SIG-M5 (cell line): ENCODE measurements around the gene PPIH.
A peak's percentile ranks its signal among the peaks of the same experiment; 100 is the strongest.
"Not testable (repeated sequence)": the region's sequence is repeated elsewhere in the genome, so short reads cannot be mapped to it uniquely, and the experiment has no call there.

Experiments
- DNase-seq: peaks from one replicate; lab custom pipeline; 2025; lab: John Stamatoyannopoulos, UW

PPIH gene

DNA sequence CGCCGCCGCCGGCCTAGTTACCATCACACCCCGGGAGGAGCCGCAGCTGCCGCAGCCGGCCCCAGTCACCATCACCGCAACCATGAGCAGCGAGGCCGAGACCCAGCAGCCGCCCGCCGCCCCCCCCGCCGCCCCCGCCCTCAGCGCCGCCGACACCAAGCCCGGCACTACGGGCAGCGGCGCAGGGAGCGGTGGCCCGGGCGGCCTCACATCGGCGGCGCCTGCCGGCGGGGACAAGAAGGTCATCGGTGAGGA, 24.2 kb downstream of the PPIH start:
- not testable (repeated sequence) for DNase-seq

DNA sequence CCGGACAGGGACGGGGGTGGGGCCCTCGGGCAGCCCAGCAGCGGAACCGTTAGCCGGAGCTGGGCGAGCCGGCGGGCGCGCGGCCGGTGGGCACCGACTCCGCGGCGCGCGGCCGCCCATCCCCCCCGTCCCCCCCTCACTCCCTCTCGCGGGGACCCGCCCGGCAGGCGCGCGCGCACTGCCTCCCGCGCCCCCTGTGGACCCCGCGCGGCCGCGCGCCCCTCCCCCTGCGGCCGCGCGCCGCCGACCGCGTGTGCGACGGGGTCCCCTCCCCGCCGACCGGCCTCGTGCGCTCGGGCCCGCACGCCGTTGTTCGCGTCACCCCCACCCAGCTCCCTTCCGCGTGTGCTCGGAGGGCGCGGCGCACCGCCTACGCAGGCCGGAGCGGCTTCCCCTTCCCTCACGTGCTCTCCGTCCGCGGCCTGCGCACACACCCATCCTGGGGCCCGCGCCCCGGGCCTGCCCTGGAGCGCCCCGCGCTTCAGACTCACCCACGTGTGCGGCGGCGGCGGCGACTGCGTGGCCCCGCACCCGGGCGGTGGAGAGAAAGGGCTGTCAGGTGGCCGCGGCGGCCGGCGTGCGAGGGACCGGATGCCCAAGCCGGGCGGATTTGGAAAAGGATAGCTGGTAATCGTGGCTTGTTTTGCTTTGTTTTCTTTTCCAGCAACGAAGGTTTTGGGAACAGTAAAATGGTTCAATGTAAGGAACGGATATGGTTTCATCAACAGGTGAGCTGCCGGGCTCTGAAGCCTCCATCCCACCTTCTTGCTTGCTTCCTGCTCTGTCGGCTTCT, 24.7 kb downstream of the PPIH start:
- DNase-seq, result peak; percentile 12

DNA sequence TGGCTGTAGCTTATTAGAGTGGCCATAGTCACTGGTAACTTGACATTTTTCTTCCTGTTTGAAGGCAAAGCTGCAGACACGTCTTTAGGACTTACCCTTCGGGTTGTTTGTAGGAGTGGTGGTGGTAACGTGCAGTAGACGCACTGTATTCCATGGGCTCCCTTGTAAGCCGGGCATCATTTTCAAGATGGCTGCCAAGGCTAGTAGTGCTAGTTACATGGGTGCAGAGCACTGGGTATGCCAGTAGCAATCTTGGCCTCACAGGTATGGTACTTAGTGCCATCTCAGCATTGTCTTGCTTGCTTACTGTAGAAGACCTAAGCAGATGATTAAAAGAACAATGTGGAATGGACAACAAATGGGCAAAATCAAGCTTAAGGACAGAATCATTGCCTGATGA, 25.9 kb downstream of the PPIH start:
- DNase-seq, result no peak

DNA sequence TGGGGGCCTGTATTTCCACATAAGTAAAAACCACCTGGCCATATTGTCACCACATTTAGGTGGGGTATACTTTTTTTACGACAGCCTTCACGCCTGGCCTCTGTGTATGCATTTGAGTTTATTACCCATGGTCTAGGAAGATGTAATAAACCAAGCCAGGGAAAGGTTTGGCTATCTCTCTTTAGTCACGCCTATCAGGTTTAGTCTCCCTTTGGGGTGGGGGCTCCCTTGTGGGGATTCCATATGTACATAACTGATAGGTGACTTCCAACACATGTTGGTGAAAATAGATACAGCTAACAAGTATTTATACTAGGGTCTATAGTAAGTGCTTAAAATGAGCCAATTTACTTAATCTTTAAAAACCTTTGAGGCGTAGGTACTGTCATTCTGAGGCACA, 28.2 kb downstream of the PPIH start:
- no peak for DNase-seq

DNA sequence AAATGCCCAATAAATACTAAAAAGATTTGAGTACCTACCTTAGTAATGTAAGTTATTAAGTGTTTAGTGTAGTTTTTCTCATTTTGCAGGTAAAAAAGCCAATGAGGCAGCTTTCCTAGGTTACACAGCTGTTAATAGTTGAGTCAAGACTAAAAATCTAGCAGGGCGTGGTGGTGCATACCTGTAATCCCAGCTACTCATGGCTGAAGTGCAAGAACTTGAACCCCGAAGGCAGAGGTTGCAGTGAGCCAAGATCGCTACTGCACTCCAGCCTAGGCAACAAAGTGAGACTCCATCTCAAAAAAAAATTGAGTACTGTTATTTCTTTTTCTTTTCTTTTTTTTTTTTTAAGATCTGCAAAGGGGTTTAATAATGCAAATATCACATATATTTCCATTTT, 31.7 kb downstream of the PPIH start:
- DNase-seq, result no peak

DNA sequence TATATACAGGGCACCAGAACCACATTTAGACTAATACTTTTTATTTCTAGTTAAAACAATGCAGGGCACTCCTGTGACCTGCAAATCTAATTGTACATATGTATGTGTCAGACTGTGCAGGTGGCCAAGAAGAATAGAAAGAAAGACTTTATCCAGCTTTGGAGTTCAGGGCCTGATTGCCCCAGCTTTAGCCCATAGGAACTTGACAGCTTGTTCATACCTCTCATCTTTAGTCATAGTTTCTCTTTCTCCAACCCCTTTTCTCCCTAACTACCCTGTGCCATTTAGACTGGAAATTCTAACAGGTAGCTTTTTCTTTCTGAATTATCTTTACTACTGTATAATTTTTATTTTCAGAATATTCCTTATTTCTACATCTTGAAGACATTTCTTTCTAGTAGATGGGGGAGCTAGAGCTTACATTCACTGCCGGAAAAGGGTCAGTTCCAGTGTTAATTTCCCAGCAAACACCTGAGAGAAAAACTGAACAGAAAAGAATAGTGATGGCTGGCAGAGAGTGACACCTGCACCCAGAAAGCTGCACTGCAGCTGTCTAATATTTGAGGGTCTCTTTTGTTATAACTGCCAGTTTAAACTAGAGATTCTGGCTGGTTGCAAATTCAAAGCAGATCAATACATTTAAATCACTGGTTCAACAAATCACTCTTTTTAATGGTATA, 32.4 kb downstream of the PPIH start:
- DNase-seq, result no peak

DNA sequence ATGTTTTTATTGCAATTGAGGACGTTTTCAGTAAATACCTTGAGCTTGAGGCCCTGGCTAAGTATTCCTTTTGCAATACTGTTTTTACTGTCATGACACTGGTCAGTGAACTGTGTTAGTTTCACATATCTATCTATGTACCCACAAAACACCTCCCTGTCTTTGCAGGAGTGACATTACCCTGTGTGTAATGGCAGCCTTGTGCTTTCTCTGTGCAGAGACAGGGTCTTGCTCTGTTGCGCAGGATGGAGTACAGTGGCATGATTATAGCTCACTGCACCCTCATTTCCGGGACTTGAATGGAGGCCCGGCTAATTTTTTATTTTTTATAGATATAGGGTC, 32.9 kb downstream of the PPIH start:
- no peak for DNase-seq

DNA sequence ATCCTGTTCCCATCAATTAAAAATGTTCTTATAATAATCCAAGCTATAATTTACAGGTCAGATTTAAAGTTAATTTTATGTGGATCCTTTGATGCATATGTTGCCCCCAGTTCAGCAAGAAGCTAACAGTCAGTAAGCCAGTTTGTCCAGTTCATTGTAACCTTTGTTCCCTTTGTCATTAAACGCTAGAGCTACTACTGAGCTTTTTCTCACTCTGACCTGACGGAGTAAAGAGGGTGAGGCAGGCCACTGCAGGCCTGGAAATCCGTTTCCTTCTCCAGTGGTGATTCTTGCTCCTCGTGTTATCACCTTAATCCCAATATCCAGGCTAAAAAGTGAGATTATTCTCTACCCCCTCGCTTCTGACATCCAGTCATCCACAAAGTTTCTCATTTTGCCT, 34.2 kb downstream of the PPIH start:
- DNase-seq, result no peak

DNA sequence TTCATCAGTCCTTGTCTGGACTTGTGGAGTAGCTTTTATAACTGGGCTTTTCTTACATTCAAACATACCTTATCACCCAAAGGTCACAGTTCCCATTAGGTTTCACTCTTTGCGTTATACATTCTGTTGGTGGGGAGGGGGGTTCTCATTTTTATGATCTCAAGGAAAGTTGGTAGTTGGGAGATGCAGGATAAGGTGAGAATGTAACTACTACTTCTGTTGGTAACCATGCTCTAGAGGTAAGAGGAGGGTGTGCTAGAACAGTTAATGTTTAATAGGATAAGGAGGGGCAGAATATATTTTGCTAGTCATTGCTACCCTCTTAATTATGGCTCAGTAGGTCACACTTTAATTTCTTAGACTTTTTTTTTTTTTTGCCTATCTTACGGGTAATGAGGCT, 34.7 kb downstream of the PPIH start:
- DNase-seq, result no peak

DNA sequence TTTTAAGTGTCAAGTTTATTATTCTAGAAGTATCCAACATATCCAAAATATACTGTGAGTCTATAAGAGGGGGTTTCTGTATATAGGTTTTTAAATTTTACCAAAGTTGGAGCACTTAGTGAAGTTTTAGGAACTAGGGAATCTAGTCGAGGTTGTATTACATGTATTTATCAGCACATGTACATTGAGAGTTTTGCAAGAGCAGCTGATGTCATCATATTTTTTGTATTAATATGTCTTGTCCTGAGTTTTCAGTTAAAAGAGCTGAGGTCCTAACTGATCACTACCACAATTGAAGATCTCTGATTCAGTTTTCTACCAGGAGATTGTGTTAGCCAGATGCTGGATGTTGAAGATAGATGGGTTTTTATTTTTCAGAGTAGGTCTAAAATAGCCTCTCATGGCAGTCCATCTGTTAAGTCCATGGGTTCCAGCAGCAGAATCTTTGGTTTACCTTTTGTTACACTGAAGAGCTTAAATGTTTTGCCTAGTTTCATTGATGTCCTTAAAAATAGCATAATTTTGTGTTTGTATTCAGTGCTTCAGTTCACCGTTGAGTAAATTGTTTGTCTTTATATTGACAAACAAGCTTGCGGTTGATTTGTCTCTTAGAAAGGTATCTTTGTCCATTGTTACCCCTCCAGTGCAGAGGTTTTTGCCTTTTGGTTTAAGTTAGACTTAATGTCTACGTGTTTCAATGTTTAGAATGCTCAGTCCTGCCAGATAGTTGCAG, 40.0 kb downstream of the PPIH start:
- no peak for DNase-seq

DNA sequence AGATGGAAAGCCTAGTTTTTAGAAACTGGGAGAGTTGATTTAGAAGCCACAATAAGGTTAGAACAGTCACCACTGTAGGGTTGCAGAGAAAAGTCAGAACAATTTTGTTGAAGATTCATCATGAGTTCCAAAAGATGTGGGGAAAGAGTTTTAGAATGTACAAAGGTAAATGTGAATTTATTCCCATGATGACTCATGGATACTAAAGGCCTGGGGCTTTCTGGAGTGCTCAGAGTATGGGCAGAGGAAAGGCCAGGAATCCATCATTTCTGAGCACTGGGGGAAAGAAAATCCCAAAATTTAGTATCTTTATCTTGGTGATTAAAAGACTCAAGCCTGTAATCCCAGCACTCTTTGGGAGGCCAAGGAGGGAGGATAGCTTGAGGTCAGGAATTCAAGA, 41.8 kb downstream of the PPIH start:
- no peak for DNase-seq

DNA sequence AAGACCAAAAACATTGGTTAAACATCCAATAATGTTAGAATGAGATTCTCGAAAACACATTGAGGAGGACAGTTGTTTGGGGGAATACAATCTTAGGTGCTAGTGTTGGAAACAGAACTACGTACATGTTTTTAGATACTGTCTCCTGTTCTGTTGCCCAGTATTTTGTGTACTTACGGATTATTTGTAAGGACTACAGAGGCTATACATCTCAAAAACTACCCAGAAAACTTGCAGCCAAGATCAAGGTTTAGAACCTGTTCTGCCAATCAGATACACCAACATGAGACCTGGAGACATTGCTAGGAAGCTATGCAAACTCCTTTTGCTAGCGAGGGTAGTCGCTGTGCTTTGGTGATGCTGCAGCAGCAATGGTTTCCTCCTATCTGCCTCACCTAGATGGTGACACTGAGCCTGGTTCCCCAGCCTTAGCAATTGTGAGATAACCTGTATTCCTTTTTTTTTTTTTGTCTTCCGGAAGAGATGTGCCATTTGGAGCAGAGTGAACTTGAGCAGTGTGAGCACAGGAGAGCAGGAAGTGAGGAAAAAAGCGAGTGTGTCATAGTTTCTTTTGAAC, 45.8 kb downstream of the PPIH start:
- DNase-seq, result no peak

DNA sequence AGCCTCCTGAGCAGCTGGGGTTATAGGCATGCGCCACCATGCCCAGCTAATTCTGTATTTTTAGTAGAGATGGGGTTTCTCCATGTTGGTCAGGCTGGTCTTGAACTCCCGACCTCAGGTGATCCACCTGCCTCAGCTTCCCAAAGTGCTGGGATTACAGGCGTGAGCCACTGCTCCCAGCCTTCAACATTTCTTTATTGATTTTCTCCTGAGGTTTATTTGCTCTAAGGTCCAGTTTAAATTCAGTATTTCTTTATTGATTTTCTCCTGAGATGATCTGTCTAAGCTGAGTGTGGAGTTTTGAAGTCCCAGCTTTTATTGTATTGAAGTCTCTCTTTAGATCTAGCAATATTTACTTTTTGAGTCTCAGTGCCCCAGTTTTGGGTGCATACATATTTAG, 54.6 kb downstream of the PPIH start:
- DNase-seq, result not testable (repeated sequence)

DNA sequence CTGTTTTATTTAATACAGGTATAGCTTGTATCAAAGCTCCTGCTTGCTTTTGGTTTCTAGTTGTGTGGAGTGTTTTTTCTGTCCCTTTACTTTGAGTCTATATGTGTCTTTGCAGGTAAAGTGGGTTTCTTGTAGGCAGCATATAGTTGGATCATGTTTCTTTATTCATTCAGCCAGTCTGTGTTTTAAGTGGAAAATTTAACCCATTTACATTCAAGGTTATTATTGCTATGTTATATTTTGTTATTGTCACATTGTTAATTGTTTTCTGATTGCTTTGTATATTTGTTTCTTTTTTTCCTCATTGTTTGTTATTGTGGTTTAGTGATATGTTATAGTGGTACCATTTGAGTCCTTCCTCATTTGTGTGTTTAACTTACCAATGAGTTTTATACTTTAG, 55.1 kb downstream of the PPIH start:
- DNase-seq, result no peak

DNA sequence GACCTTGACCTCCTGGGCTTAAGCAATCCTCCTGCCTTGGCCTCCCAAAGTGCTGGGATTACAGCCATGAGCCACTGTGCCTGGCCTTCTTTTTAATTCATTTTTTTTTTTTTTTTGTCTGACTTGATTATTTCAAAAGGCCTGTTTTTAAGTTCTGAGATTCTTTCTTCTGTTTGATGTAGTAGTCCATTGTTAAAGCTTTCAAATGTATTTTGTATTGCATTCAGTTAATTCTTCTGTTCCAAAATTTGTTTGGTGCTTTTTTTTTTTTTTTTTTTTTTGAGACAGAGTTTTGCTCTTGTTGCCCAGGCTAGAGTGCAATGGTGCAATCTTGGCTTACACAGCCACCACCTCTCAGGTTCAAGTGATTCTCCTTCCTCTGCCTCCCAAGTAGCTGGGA, 56.2 kb downstream of the PPIH start:
- DNase-seq, result not testable (repeated sequence)

DNA sequence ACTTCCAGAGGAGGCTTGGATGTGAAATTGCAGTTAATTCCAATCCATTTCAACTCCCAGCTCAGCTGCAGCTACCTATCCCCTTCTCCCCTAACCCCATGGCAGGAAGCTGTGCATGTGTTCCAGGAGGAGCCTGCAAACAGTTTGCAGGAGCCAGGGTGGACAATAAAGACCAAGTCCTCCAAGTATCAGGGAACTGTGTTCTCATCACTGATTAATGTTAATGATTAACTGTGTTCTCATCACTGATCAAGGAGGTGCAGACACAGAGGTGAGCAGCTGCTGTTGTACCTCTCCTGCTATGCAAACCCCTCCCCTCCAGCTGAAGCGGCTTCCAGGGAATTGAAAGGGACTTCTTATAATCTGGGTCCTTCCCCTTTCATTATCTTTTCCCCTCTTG, 62.6 kb downstream of the PPIH start:
- DNase-seq, result no peak

DNA sequence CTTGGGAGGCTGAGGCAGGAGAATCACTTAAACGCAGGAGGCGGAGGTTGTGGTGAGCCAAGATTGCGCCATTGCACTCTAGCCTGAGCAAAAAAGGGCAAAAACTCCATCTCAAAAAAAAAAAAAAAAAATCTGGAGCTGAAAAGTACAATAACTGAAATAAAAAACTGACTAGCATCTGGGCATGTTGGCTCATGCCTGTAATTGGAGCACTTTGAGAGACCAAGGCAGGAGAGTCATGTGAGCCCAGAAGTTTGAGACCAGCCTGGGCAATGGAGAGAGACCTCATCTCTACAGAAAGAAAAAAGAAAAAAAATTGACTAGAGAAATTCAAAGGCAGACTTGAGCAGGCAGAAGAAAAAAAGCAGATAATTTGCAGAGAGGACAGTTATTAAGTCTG, 63.7 kb downstream of the PPIH start:
- DNase-seq, result no peak

DNA sequence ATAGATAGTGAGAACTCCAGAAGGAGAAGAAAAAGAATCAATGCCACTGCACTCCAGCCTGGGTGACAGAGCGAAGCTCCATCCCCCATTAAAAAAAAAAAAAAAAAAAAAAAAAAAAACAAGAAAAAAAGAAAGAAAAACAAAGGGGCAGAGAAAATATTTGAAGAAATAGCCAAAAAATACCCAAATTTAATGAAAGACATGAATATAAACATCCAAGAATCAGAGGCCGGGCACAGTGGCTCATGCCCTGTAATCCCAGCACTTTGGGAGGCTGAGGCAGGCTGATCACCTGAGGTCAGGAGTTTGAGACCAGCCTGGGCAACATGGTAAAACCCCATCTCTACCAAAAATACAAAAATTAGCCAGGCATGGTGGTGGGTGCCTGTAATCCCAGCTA, 64.2 kb downstream of the PPIH start:
- DNase-seq, result not testable (repeated sequence)

DNA sequence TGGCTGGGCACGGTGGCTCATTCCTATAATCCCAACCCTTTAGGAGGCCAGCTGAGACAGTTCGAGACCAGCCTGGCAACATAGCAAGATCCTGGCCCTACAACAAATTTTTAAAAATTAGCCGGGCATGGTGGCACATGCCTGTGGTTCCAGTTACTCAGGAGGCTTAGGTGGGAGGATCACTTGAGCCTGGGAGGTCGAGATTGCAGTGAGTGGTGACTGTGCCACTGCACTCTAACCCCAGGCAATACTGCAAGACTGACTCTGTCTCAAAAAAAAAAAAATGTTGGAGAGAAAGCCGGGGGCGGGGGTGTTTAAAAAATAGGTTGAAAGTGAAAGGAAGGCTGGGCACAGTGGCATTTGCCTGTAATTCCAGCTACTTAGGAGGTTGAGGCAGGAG, 65.3 kb downstream of the PPIH start:
- no peak for DNase-seq

DNA sequence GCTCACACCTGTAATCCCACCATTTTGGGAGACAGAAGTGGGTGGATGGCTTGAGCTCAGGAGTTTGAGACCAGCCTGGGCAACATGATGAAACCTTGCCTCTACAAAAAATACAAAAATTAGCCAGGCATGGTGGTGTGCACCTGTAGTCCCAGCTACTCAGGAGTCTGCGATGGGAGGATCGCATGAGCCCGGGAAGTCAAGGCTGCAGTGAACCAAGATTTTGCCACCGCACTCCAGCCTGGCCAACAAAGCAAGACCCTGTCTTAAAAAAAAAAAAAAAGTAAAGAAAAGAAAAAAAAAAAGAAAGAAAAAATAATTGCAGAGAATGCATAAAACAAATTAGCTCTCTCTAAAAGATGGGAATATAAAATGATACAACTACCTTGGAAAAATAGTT, 67.6 kb downstream of the PPIH start:
- DNase-seq, result not testable (repeated sequence)
